Transverse colon (tissue), 4 donors: ENCODE measurements around the gene KCNE1.
"Not testable (repeated sequence)": the region's sequence is repeated elsewhere in the genome, so short reads cannot be mapped to it uniquely, and the experiment has no call there.

Source experiments
- EP300 ChIP-seq: sonication (generic); formaldehyde crosslinking; IDR thresholded peaks from one replicate; pipeline ENCODE4 v1.6.1; 2017; ENCODE audit warnings: antibody characterized with exemption, low read depth
- POLR2A ChIP-seq: fragments of 450-650 bp; IDR thresholded peaks from one replicate; pipeline ENCODE4 v1.6.1; 2016; ENCODE audit warnings: antibody characterized with exemption, mild to moderate bottlenecking, moderate library complexity
- POLR2AphosphoS5 ChIP-seq, 3 donors: sonication (generic); formaldehyde crosslinking; IDR thresholded peaks; one replicate each; pipeline ENCODE4 v1.6.1; 2016; ENCODE audit warnings: antibody characterized with exemption in 3 of 3
- TF ChIP-seq, protein P1 (sequence below), 5 experiments: fragments of 200-600 bp in 3 of 5; fragments of 450-650 bp in 2 of 5; sonication (generic) in 3 of 5; IDR thresholded peaks; 1 replicate in 2 of 5; 2 replicates in 3 of 5; pipeline ENCODE4 v1.5.1; 2016 to 2017; ENCODE audit warnings: antibody characterized with exemption in 5 of 5, inconsistent platforms in 3 of 5, mild to moderate bottlenecking in 2 of 5, moderate library complexity in 1 of 5

- TF ChIP-seq, protein P1, sequence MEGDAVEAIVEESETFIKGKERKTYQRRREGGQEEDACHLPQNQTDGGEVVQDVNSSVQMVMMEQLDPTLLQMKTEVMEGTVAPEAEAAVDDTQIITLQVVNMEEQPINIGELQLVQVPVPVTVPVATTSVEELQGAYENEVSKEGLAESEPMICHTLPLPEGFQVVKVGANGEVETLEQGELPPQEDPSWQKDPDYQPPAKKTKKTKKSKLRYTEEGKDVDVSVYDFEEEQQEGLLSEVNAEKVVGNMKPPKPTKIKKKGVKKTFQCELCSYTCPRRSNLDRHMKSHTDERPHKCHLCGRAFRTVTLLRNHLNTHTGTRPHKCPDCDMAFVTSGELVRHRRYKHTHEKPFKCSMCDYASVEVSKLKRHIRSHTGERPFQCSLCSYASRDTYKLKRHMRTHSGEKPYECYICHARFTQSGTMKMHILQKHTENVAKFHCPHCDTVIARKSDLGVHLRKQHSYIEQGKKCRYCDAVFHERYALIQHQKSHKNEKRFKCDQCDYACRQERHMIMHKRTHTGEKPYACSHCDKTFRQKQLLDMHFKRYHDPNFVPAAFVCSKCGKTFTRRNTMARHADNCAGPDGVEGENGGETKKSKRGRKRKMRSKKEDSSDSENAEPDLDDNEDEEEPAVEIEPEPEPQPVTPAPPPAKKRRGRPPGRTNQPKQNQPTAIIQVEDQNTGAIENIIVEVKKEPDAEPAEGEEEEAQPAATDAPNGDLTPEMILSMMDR (IDR thresholded peaks at IDR 0.05), result not testable (repeated sequence)
- TF ChIP-seq EP300; POLR2A; POLR2AphosphoS5 (IDR thresholded peaks at IDR 0.05): not testable (repeated sequence)
These were observed 28.2 kb downstream of the KCNE1 start for GRCh38 chr21:34483854-34484253.
